ENCODE results near the gene SLC35B1.

GRCh38 chr17:49730078-49730784 lies 22.5 kb upstream of the SLC35B1 start:
- TF ChIP-seq, protein P1, sequence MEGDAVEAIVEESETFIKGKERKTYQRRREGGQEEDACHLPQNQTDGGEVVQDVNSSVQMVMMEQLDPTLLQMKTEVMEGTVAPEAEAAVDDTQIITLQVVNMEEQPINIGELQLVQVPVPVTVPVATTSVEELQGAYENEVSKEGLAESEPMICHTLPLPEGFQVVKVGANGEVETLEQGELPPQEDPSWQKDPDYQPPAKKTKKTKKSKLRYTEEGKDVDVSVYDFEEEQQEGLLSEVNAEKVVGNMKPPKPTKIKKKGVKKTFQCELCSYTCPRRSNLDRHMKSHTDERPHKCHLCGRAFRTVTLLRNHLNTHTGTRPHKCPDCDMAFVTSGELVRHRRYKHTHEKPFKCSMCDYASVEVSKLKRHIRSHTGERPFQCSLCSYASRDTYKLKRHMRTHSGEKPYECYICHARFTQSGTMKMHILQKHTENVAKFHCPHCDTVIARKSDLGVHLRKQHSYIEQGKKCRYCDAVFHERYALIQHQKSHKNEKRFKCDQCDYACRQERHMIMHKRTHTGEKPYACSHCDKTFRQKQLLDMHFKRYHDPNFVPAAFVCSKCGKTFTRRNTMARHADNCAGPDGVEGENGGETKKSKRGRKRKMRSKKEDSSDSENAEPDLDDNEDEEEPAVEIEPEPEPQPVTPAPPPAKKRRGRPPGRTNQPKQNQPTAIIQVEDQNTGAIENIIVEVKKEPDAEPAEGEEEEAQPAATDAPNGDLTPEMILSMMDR (IDR thresholded peaks at IDR 0.05): no peak
- TF ChIP-seq RXRA (IDR thresholded peaks at IDR 0.05; ENCODE audit: borderline replicate concordance, low read depth): no peak
- TF ChIP-seq POLR2AphosphoS5 (IDR thresholded peaks at IDR 0.05; ENCODE audit: low read depth, low read length): no peak
- TF ChIP-seq, protein P2, sequence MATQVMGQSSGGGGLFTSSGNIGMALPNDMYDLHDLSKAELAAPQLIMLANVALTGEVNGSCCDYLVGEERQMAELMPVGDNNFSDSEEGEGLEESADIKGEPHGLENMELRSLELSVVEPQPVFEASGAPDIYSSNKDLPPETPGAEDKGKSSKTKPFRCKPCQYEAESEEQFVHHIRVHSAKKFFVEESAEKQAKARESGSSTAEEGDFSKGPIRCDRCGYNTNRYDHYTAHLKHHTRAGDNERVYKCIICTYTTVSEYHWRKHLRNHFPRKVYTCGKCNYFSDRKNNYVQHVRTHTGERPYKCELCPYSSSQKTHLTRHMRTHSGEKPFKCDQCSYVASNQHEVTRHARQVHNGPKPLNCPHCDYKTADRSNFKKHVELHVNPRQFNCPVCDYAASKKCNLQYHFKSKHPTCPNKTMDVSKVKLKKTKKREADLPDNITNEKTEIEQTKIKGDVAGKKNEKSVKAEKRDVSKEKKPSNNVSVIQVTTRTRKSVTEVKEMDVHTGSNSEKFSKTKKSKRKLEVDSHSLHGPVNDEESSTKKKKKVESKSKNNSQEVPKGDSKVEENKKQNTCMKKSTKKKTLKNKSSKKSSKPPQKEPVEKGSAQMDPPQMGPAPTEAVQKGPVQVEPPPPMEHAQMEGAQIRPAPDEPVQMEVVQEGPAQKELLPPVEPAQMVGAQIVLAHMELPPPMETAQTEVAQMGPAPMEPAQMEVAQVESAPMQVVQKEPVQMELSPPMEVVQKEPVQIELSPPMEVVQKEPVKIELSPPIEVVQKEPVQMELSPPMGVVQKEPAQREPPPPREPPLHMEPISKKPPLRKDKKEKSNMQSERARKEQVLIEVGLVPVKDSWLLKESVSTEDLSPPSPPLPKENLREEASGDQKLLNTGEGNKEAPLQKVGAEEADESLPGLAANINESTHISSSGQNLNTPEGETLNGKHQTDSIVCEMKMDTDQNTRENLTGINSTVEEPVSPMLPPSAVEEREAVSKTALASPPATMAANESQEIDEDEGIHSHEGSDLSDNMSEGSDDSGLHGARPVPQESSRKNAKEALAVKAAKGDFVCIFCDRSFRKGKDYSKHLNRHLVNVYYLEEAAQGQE (IDR thresholded peaks at IDR 0.05; ENCODE audit: low read depth, low read length): no peak
- no peak for TF ChIP-seq NFIC (IDR thresholded peaks at IDR 0.05; ENCODE audit: borderline replicate concordance)
- TF ChIP-seq RFX5 (IDR thresholded peaks at IDR 0.05; ENCODE audit: low read length): no peak
- no peak for TF ChIP-seq MAX (IDR thresholded peaks at IDR 0.05; ENCODE audit: low read depth)
- no peak for TF ChIP-seq EP300 (IDR thresholded peaks at IDR 0.05; ENCODE audit: borderline replicate concordance in 1 of 2, low read depth in 1 of 2, low read length in 1 of 2)
- no peak for TF ChIP-seq CHD2 (IDR thresholded peaks at IDR 0.05; ENCODE audit: low read length, partially characterized antibody)
- TF ChIP-seq SMC3 (IDR thresholded peaks at IDR 0.05; ENCODE audit: low read depth, low read length): no peak
- no peak for TF ChIP-seq GABPA (IDR thresholded peaks at IDR 0.05; ENCODE audit: low read depth)
- TF ChIP-seq USF1 (IDR thresholded peaks at IDR 0.05; ENCODE audit: borderline replicate concordance, low read depth): no peak
- TF ChIP-seq IRF3 (IDR thresholded peaks at IDR 0.05; ENCODE audit: low read depth, low read length): no peak
